Activated gamma-delta T cell treated with anti-CD3 and anti-CD28 coated beads, Interleukin-2, amount 50 U/mL, for 16 hours (primary cell): ENCODE measurements around the gene MYL11.

Experiments
- DNase-seq: peaks from one replicate; pipeline ENCODE4 v3.0.0-alpha.2; 2020; ENCODE audit warnings: low read depth

MYL11 gene

GRCh38 chr16:30421010-30421409, 46.4 kb downstream of the MYL11 start:
- DNase-seq, result no peak
